CD14-positive monocyte (primary cell): Measurements from ENCODE around the gene MUC5B. TPM values are rescaled to one million over a fixed set of nuclear protein-coding genes. Genes with fewer than 3 reads are reported as not detected.

Experiments
- DNase-seq, 3 donors: peaks; one replicate each; pipeline ENCODE4 v3.0.0-alpha.2; 2011 to 2022
- H2AFZ ChIP-seq: 2 replicates; pipeline ENCODE4 v1.6.0; 2012; ENCODE audit warnings: mild to moderate bottlenecking, low read depth, low read length, inconsistent platforms; ENCODE audit not compliant: insufficient read depth, poor library complexity, severe bottlenecking
- H3K27ac ChIP-seq, 2 donors: 1 replicate in 1 of 2; 2 replicates in 1 of 2; pipeline ENCODE4 v1.5.1; 2012 to 2013; ENCODE audit warnings: low read length in 2 of 2, control low read depth in 1 of 2, inconsistent platforms in 1 of 2, low read depth in 1 of 2, mild to moderate bottlenecking in 1 of 2
- H3K27me3 ChIP-seq, 2 donors: one replicate each; pipeline versions ENCODE4 v1.6.0 to v1.6.1; 2011 to 2013; ENCODE audit warnings: low read length in 2 of 2; ENCODE audit not compliant: control insufficient read depth in 2 of 2, insufficient read depth in 2 of 2
- H3K36me3 ChIP-seq, 2 donors: replicated peaks in 1 of 2; 1 replicate in 1 of 2; 2 replicates in 1 of 2; pipeline versions ENCODE4 v1.5.1 to v1.6.1; 2012 to 2013; ENCODE audit warnings: low read length in 2 of 2, control low read depth in 1 of 2, inconsistent platforms in 1 of 2, mild to moderate bottlenecking in 1 of 2; ENCODE audit not compliant: insufficient read depth in 2 of 2, control insufficient read depth in 1 of 2
- H3K4me1 ChIP-seq, 2 donors: 1 replicate in 1 of 2; 2 replicates in 1 of 2; pipeline versions ENCODE4 v1.5.1 to v1.6.1; 2012 to 2013; ENCODE audit warnings: low read length in 2 of 2, control low read depth in 1 of 2, inconsistent platforms in 1 of 2, mild to moderate bottlenecking in 1 of 2, moderate library complexity in 1 of 2; ENCODE audit not compliant: insufficient read depth in 2 of 2, control insufficient read depth in 1 of 2
- H3K4me2 ChIP-seq: replicated peaks from 2 replicates; pipeline ENCODE3; 2012; ENCODE audit warnings: low read length, moderate library complexity, mild to moderate bottlenecking; ENCODE audit not compliant: poor library complexity, severe bottlenecking; ENCODE audit errors: extremely low read depth
- H3K4me3 ChIP-seq, 3 experiments: fragments of 200-600 bp in 1 of 3; sonication (generic) in 1 of 3; replicated peaks in 1 of 3; 1 replicate in 2 of 3; 2 replicates in 1 of 3; pipeline ENCODE4 v1.5.1; 2011 to 2013; ENCODE audit warnings: low read length in 3 of 3, mild to moderate bottlenecking in 3 of 3, control low read depth in 2 of 3, low read depth in 2 of 3, inconsistent platforms in 1 of 3, moderate library complexity in 1 of 3
- H3K79me2 ChIP-seq: 2 replicates; pipeline ENCODE4 v1.6.0; 2012; ENCODE audit warnings: mild to moderate bottlenecking, control low read depth, inconsistent platforms, low read length, moderate library complexity; ENCODE audit not compliant: insufficient read depth
- H3K9ac ChIP-seq: 2 replicates; pipeline ENCODE4 v1.6.0; 2017; ENCODE audit warnings: low read length, mild to moderate bottlenecking; ENCODE audit not compliant: insufficient read depth, poor library complexity, severe bottlenecking
- H3K9me3 ChIP-seq, 2 donors: replicated peaks in 1 of 2; 1 replicate in 1 of 2; 2 replicates in 1 of 2; pipeline versions ENCODE4 v1.5.1 to v1.6.1; 2012 to 2013; ENCODE audit warnings: low read length in 2 of 2, control low read depth in 1 of 2; ENCODE audit not compliant: control insufficient read depth in 1 of 2, insufficient read depth in 1 of 2
- H4K20me1 ChIP-seq: 2 replicates; pipeline ENCODE4 v1.6.0; 2012; ENCODE audit warnings: mild to moderate bottlenecking, low read length, control low read depth, moderate library complexity; ENCODE audit not compliant: insufficient read depth
- H3K27ac Mint-ChIP-seq, 7 donors: one replicate each; pipeline ENCODE4 v1.8.0; 2020; ENCODE audit warnings: mild to moderate bottlenecking in 7 of 7, mixed read lengths in 7 of 7, moderate library complexity in 6 of 7, inconsistent platforms in 2 of 7
- H3K27me3 Mint-ChIP-seq, 3 donors: one replicate each; pipeline ENCODE4 v1.8.0; 2021 to 2022; ENCODE audit warnings: low read depth in 3 of 3, mild to moderate bottlenecking in 3 of 3, mixed read lengths in 3 of 3, moderate library complexity in 3 of 3, inconsistent platforms in 1 of 3
- H3K36me3 Mint-ChIP-seq, 2 donors: one replicate each; pipeline ENCODE4 v1.8.0; 2020; ENCODE audit warnings: mixed read lengths in 2 of 2, inconsistent platforms in 1 of 2, mild to moderate bottlenecking in 1 of 2
- H3K4me1 Mint-ChIP-seq: one replicate; pipeline ENCODE4 v1.8.0; 2020; ENCODE audit warnings: mild to moderate bottlenecking, mixed read lengths
- H3K4me3 Mint-ChIP-seq, 2 donors: one replicate each; pipeline ENCODE4 v1.8.0; 2020; ENCODE audit warnings: mild to moderate bottlenecking in 2 of 2, mixed read lengths in 2 of 2, moderate library complexity in 1 of 2
- H3K9me3 Mint-ChIP-seq, 7 donors: one replicate each; pipeline ENCODE4 v1.8.0; 2020 to 2022; ENCODE audit warnings: mixed read lengths in 7 of 7, mild to moderate bottlenecking in 6 of 7, moderate library complexity in 6 of 7, inconsistent platforms in 2 of 7
- WGBS: methylation state at CpG from one replicate; pipeline ENCODE4 v1.1.5; 2013; ENCODE audit warnings: missing lambda C conversion rate; ENCODE audit not compliant: insufficient coverage; 5-methylcytosine and 5-hydroxymethylcytosine counted together
- intact Hi-C, 2 donors: fragments of 100-400 bp; cut with micrococcal nuclease; formaldehyde crosslinking; loops; one replicate each; pipeline versions ENCODE4 v1.15.0 to v1.15.1; 2023
- polyA plus RNA-seq, 3 donors: library from polyadenylated mRNA; depleted of rRNA in 1 of 3; unstranded in 2 of 3; stranded (reverse) in 1 of 3; fragments of 300-500 nt in 2 of 3; fragments of >200 nt in 1 of 3; fragmentation: Illumina TruSeq in 2 of 3; gene quantifications; 1 replicate in 2 of 3; 2 replicates in 1 of 3; pipeline ENCODE4 v1.2.3, GENCODE V29; 2012 to 2021
- TF ChIP-seq, protein P1 (sequence below): fragments of 200-600 bp; IDR thresholded peaks from one replicate; pipeline ENCODE4 v1.8.0; 2022; ENCODE audit warnings: antibody characterized with exemption, mild to moderate bottlenecking

MUC5B gene
- polyA plus RNA-seq, 3 donors, result not detected

- H3K27me3 Mint-ChIP-seq, result no peaks in the 10 kb centered on the region
- H3K9me3 ChIP-seq, result peaks cover 5% of the 10 kb centered on the region in 2 donors
- no peak overlapping the region for H2AFZ ChIP-seq
- H3K36me3 Mint-ChIP-seq, result peaks cover 2 to 9% of the 10 kb centered on the region in 2 donors
- H4K20me1 ChIP-seq, result no peaks in the 10 kb centered on the region
- H3K27ac Mint-ChIP-seq, result peak overlapping the region in 2 of 7 donors; percentile 36 to 46
- DNase-seq, result no peak
- no peak overlapping the region for H3K4me3 Mint-ChIP-seq
- H3K9ac ChIP-seq, result no peak overlapping the region
- no peak overlapping the region for H3K27ac ChIP-seq
- H3K4me1 ChIP-seq, result peaks cover 16 to 18% of the 10 kb centered on the region in 2 donors
- H3K4me1 Mint-ChIP-seq, result peaks cover 11% of the 10 kb centered on the region
- intact Hi-C loops, result loop anchor here (5.0 to 10.0 kb wide), 2 partner anchors 74 to 77 kb away; no protein-coding TSS in a partner anchor
- no peaks in the 10 kb centered on the region for H3K27me3 ChIP-seq
- no peaks in the 10 kb centered on the region for H3K36me3 ChIP-seq
- H3K79me2 ChIP-seq, result no peaks in the 10 kb centered on the region
- 94% methylated on average over 15 of the region's 17 CpGs for WGBS
- H3K9me3 Mint-ChIP-seq, result peaks cover 6 to 13% (median 12%) of the 10 kb centered on the region in 7 donors
- no peak overlapping the region for H3K4me3 ChIP-seq
- no peak overlapping the region for H3K4me2 ChIP-seq
- TF ChIP-seq, protein P1, sequence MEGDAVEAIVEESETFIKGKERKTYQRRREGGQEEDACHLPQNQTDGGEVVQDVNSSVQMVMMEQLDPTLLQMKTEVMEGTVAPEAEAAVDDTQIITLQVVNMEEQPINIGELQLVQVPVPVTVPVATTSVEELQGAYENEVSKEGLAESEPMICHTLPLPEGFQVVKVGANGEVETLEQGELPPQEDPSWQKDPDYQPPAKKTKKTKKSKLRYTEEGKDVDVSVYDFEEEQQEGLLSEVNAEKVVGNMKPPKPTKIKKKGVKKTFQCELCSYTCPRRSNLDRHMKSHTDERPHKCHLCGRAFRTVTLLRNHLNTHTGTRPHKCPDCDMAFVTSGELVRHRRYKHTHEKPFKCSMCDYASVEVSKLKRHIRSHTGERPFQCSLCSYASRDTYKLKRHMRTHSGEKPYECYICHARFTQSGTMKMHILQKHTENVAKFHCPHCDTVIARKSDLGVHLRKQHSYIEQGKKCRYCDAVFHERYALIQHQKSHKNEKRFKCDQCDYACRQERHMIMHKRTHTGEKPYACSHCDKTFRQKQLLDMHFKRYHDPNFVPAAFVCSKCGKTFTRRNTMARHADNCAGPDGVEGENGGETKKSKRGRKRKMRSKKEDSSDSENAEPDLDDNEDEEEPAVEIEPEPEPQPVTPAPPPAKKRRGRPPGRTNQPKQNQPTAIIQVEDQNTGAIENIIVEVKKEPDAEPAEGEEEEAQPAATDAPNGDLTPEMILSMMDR, result no peak
Measured at GRCh38 chr11:1260620-1261019, 37.8 kb downstream of the MUC5B start.

- 94% methylated on average over 38 of the region's 39 CpGs for WGBS
- Histone ChIP-seq H3K9ac (peak overlapping the region; percentile 54), H3K4me3 (no peak overlapping the region), H3K36me3 (no peaks in the 10 kb centered on the region), H4K20me1 (no peaks in the 10 kb centered on the region), H3K27me3 (no peaks in the 10 kb centered on the region), H3K4me1 (peaks cover 16 to 18% of the 10 kb centered on the region in 2 donors), H3K4me2 (peak overlapping the region; percentile 83), H3K27ac (no peak overlapping the region), H2AFZ (peak overlapping the region; percentile 94), H3K9me3 (peaks cover 8 to 13% of the 10 kb centered on the region in 2 donors), H3K79me2 (no peaks in the 10 kb centered on the region)
- intact Hi-C loops, result loop anchor here (5.0 to 10.0 kb wide), 2 partner anchors 73 to 76 kb away; no protein-coding TSS in a partner anchor
- DNase-seq, result no peak
- Mint-ChIP-seq H3K9me3 (peaks cover 11 to 21% (median 19%) of the 10 kb centered on the region in 7 donors), H3K27ac (peak overlapping the region in 1 of 7 donors; percentile 46), H3K4me1 (peaks cover 11% of the 10 kb centered on the region), H3K36me3 (peaks cover 2 to 10% of the 10 kb centered on the region in 2 donors), H3K27me3 (no peaks in the 10 kb centered on the region), H3K4me3 (no peak overlapping the region)
- TF ChIP-seq, protein P1, result no peak
Measured at GRCh38 chr11:1261241-1262071, 38.6 kb downstream of the MUC5B start.
